RCC 7860 (cell line): ENCODE data around the gene SLC38A4.

Source experiments
- DNase-seq: peaks from one replicate; pipeline ENCODE4 v3.0.0-alpha.2; 2015; ENCODE audit warnings: low spot score
- FAIRE-seq: peaks from 2 replicates; lab custom pipeline; 2012; peaks lifted over from hg19 to GRCh38; lab: Jason Lieb, UNC

SLC38A4 gene

DNA sequence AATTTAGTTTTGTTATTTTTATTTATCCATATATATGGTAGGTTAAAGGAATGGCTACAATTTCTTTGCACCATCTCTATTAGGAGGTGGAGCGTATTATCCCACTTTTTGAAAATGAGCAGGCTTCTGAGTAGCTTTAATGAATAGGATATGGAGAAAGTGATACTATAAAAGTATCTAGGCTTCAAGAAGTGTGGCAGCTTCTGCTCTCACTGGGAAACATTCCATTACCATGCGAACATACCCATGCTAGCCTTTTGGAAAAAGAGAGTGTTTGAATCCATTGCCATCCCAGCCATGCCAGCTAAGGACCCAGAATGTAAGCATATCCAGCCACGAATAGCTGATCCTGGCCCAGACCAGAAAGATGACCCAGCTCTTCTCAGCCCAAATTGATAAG lies 107.3 kb downstream of the SLC38A4 start:
- FAIRE-seq (no peak), DNase-seq (no peak)

GRCh38 chr12:46717868-46718267 lies 107.9 kb downstream of the SLC38A4 start:
- DNase-seq: no peak
- FAIRE-seq: no peak

- DNase-seq (no peak), FAIRE-seq (no peak)
These were observed 108.6 kb downstream of the SLC38A4 start for GRCh38 chr12:46717159-46717558.
